ENCODE results near the gene RNF6. TPM values are rescaled to one million over a fixed set of nuclear protein-coding genes. Genes with fewer than 3 reads are reported as not detected.

RNF6 gene
- total and polyA plus RNA-seq, 3 donors from 2014 or later: 34.7 to 42.8 (median 38.4) TPM

DNA sequence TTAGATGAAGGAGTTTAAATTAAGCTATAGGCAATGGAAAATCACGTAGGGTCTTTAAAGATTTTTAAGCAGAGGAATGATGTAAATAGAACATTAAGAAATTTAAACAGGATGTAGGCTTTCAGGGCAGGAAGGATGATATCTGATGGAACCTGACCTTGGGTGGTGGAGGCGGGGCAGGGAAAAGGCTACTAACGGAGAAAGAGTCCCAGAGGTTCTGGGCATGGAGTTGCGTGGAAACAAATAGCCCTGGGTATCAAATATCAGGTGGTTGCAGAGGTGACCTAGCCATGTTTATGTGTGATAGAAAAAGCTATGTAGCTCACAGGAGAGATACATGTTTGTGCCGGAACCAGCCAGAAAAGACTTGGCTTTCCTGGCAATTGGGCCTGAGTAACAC, 24.0 kb upstream of the RNF6 start:
- intact Hi-C loops (cut with DNase I; ENCODE audit: low total_unique reads): no loop called here
- H3K27me3 ChIP-seq: no peaks in the 10 kb centered on the region
- H3K9me3 ChIP-seq: no peaks in the 10 kb centered on the region
- TF ChIP-seq, protein P1, sequence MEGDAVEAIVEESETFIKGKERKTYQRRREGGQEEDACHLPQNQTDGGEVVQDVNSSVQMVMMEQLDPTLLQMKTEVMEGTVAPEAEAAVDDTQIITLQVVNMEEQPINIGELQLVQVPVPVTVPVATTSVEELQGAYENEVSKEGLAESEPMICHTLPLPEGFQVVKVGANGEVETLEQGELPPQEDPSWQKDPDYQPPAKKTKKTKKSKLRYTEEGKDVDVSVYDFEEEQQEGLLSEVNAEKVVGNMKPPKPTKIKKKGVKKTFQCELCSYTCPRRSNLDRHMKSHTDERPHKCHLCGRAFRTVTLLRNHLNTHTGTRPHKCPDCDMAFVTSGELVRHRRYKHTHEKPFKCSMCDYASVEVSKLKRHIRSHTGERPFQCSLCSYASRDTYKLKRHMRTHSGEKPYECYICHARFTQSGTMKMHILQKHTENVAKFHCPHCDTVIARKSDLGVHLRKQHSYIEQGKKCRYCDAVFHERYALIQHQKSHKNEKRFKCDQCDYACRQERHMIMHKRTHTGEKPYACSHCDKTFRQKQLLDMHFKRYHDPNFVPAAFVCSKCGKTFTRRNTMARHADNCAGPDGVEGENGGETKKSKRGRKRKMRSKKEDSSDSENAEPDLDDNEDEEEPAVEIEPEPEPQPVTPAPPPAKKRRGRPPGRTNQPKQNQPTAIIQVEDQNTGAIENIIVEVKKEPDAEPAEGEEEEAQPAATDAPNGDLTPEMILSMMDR (IDR thresholded peaks at IDR 0.05): no peak
- TF ChIP-seq POLR2A (IDR thresholded peaks at IDR 0.05): no peak
- 38 to 64% methylated on average over 5 of the region's 5 CpGs for WGBS, 2 donors
- no peaks in the 10 kb centered on the region for H3K36me3 ChIP-seq (ENCODE audit: low read depth, missing control alignments)
- DNase-seq: no peak
- no peak overlapping the region for H3K4me3 ChIP-seq
- H3K27ac ChIP-seq: no peak overlapping the region
- no peaks in the 10 kb centered on the region for H3K4me1 ChIP-seq

DNA sequence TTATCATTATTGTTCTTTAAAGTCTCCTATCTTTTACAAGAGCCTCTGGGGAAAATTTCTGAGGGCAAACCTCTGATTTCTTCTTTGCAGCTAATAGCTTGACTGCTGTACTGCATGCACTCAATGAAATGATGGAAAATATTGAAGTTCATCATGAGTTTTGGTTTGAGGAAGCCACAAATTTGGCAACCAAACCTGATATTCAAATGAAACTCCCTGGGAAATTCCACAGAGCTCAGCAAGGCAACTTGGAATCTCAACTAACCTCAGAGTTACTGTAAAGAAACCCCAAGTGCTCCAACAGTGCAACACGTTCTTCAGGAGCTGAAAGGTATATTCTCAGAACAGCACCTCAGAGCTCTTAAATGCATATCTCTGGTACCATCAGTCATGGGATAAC, 14.2 kb upstream of the RNF6 start:
- intact Hi-C loops (cut with DNase I; ENCODE audit: low total_unique reads): no loop called here

DNA sequence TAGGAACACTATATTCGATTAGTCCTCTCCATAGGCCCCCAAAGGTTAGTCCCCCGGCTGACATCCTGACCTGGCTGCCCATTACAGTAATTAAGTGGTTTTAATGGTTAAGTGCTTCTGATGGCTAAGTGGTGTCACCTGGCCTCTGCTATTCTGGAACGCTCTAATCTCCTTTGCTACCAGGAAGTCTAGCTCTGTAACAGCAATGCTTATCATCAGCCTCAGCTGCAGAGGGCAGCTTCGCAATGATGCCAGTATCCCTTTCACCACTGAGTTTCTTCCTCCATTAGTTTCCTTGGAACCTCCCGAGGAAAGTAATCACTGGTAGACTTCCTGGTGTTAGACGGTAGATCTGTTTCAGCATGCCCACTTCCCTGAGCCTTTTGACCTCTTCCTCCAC, 8.6 kb upstream of the RNF6 start:
- no peaks in the 10 kb centered on the region for H3K36me3 ChIP-seq (ENCODE audit: low read depth, missing control alignments)
- H3K4me1 ChIP-seq: no peaks in the 10 kb centered on the region
- no peak for TF ChIP-seq POLR2A (IDR thresholded peaks at IDR 0.05)
- TF ChIP-seq, protein P1 (IDR thresholded peaks at IDR 0.05): no peak
- DNase-seq: no peak
- H3K9me3 ChIP-seq: no peaks in the 10 kb centered on the region
- H3K27ac ChIP-seq: no peak overlapping the region
- intact Hi-C loops (cut with DNase I; ENCODE audit: low total_unique reads): no loop called here
- H3K4me3 ChIP-seq: no peak overlapping the region
- WGBS, 2 donors: 72 to 80% methylated on average over 6 of the region's 6 CpGs
- H3K27me3 ChIP-seq: no peaks in the 10 kb centered on the region

More for the DNA sequence above, 14.2 kb upstream of the RNF6 start:
- H3K36me3 ChIP-seq (ENCODE audit: low read depth, missing control alignments): no peaks in the 10 kb centered on the region
- WGBS, 2 donors: 68 to 69% methylated on average over 1 of the region's 1 CpG
- H3K4me3 ChIP-seq: no peak overlapping the region
- H3K27me3 ChIP-seq: no peaks in the 10 kb centered on the region
- H3K27ac ChIP-seq: no peak overlapping the region
- no peaks in the 10 kb centered on the region for H3K9me3 ChIP-seq
- DNase-seq: no peak
- H3K4me1 ChIP-seq: no peaks in the 10 kb centered on the region
- TF ChIP-seq, protein P1 (IDR thresholded peaks at IDR 0.05): no peak
- no peak for TF ChIP-seq POLR2A (IDR thresholded peaks at IDR 0.05)

DNA sequence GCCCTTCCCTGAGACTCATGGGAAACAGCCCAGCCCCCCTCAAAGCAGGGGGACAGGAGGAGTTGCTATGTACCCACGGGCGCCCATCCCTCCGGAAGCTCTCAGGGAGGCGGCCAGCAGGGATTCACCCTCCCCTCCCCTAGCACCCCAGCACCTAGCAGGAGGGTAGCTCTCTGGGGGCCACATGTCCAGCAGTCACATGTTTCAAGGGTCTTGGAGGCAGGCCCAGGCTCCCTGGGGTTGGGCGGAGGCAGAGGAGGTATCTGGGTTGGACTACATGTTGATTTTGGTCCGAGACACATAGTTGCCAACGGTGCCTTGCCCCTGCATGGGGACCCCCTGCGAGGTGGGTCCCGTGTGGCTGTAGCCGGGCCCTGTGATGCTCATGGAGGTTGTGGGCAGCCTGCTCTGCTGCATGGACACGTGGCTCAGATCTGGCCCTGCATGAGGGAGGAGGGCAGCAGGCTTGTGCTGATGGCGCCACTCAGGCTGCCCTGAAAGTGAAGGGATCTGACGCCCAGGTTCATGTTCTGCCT, 7.0 kb upstream of the RNF6 start:
- Histone ChIP-seq H3K27ac (no peak overlapping the region), H3K27me3 (no peaks in the 10 kb centered on the region), H3K36me3 (ENCODE audit: low read depth, missing control alignments) (no peaks in the 10 kb centered on the region), H3K9me3 (no peaks in the 10 kb centered on the region), H3K4me1 (no peaks in the 10 kb centered on the region), H3K4me3 (no peak overlapping the region)
- no peak for DNase-seq
- intact Hi-C loops (cut with DNase I; ENCODE audit: low total_unique reads): no loop called here
- 90 to 100% methylated on average over 4 to 13 of the region's 13 CpGs for WGBS, 2 donors
- TF ChIP-seq POLR2A (IDR thresholded peaks at IDR 0.05): no peak
- TF ChIP-seq, protein P1 (IDR thresholded peaks at IDR 0.05): no peak

DNA sequence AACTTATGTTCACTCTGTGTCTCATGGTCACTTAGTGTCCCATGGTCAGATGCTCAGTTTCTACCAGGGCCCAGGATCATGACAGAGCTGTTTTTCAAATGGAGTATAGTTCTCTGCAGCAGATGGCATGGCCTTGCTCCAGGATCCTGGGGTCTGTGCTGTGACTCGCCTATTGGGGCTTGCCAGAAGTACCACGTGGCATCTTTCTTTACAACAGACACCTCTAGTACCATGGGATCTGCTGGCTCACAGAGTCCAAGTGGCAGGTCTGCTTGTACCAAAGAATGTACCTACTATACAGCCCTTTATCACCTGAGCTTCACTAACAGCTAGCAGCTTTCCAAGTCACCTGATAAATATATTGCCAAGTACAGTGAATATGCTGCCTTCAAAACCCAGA, 6.0 kb upstream of the RNF6 start:
- intact Hi-C loops (cut with DNase I; ENCODE audit: low total_unique reads): no loop called here
- Histone ChIP-seq H3K9me3 (no peaks in the 10 kb centered on the region), H3K27ac (no peak overlapping the region), H3K27me3 (no peaks in the 10 kb centered on the region), H3K36me3 (ENCODE audit: low read depth, missing control alignments) (no peaks in the 10 kb centered on the region), H3K4me1 (no peaks in the 10 kb centered on the region), H3K4me3 (no peak overlapping the region)
- TF ChIP-seq, protein P1 (IDR thresholded peaks at IDR 0.05): no peak
- no peak for TF ChIP-seq POLR2A (IDR thresholded peaks at IDR 0.05)
- WGBS, 2 donors: 67 to 90% methylated on average over 2 of the region's 2 CpGs
- DNase-seq: no peak

Data from testis (tissue), 3 donors.